GM21515 (cell line): ENCODE measurements around the gene SLC1A1.

ENCODE experiments used
- ATAC-seq: cut with Tn5 transposase; IDR thresholded peaks from one replicate; pipeline ENCODE4 v1.9.1; 2021; ENCODE audit not compliant: unreplicated experiment

The SLC1A1 gene

GRCh38 chr9:4614627-4615026 lies 124.4 kb downstream of the SLC1A1 start:
- ATAC-seq: no peak

- ATAC-seq: no peak
These were observed 125.0 kb downstream of the SLC1A1 start for GRCh38 chr9:4615251-4615650.

- no peak for ATAC-seq
These were observed 125.5 kb downstream of the SLC1A1 start for GRCh38 chr9:4615778-4616177.

GRCh38 chr9:4617752-4618151 lies 127.5 kb downstream of the SLC1A1 start:
- no peak for ATAC-seq

DNA sequence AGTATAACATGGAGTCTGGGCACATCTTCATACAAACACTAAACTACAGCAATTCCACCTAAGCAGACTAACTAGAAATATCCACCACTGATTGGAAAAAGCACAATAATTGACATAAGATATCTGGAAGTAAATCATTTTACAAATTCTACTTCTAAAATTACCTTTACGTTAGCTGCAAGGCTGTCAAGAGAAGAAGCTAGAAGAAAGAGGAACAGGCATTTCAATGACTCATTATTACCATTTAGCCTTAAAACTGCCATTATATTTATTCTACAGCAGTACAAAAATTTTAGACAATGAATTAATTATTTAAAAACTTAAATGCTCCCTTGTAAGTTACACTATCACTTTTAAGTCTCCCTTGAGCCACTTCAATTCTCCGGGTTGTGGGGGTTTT lies 128.4 kb downstream of the SLC1A1 start:
- no peak for ATAC-seq

- ATAC-seq: no peak
These were observed 129.9 kb downstream of the SLC1A1 start for GRCh38 chr9:4620057-4620765.

DNA sequence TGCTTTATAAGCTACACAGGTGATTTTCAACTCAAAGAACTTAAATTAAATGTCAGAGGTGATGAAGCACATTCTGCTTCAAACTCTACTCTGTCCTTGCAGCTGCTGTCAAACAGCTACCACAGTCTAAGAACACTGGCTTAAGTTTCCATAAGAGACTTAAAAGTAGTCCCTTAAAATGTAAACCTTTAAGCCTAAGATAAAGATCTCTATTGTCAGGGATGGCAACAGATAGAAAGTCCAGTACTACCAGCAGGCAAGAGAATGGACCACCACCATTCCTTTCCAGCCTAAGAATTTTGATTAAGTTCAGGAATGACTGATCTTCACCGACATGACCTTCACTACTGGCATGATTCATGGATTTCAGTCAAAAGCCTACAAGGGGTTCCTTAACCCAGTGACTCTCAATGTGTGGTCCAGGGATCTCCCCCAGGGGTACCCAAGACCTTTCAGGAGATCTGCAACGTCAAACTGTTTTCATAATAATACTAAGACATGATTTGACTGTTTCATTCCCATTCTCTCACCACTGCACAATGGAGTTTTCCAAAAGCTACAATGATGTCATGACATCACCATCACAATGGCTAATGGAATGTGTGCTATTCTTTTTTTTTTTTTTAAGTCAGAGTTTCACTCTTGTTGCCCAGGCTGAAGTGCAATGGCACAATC lies 130.8 kb downstream of the SLC1A1 start:
- no peak for ATAC-seq

- no peak for ATAC-seq
These were observed 131.7 kb downstream of the SLC1A1 start for GRCh38 chr9:4622016-4622415.

- ATAC-seq: no peak
These were observed 140.6 kb downstream of the SLC1A1 start for GRCh38 chr9:4630836-4631235.
